Peyer's patch (tissue), 4 donors: Measurements from ENCODE around the gene DVL3. TPM values are rescaled to one million over a fixed set of nuclear protein-coding genes. Genes with fewer than 3 reads are reported as not detected.
"Not testable (repeated sequence)": the region's sequence is repeated elsewhere in the genome, so short reads cannot be mapped to it uniquely, and the experiment has no call there.

Experiments used
- DNase-seq, 3 donors: peaks; one replicate each; pipeline ENCODE4 v3.0.0-alpha.2; 2017 to 2019
- H3K27ac ChIP-seq, 4 donors: fragments of 200-600 bp; sonication (generic); one replicate each; pipeline ENCODE4 v1.5.1; 2016 to 2019
- H3K27me3 ChIP-seq, 2 donors: fragments of 200-600 bp; sonication (generic); one replicate each; pipeline ENCODE4 v1.5.1; 2019
- H3K36me3 ChIP-seq, 3 donors: fragments of 200-600 bp; sonication (generic); one replicate each; pipeline ENCODE4 v1.5.1; 2016 to 2019
- H3K4me1 ChIP-seq, 4 donors: fragments of 200-600 bp; sonication (generic); one replicate each; pipeline ENCODE4 v1.5.1; 2016 to 2019
- H3K4me3 ChIP-seq, 4 donors: fragments of 200-600 bp; sonication (generic); 1 replicate in 3 of 4; 2 replicates in 1 of 4; pipeline ENCODE4 v1.5.1; 2016 to 2019; ENCODE audit warnings: mild to moderate bottlenecking in 1 of 4
- H3K9me3 ChIP-seq, 4 donors: fragments of 200-600 bp; sonication (generic); one replicate each; pipeline ENCODE4 v1.5.1; 2016 to 2019; ENCODE audit warnings: mild to moderate bottlenecking in 1 of 4
- CTCF ChIP-seq, 6 experiments: fragments of 450-650 bp in 4 of 6; fragments of 200-600 bp in 2 of 6; sonication (generic) in 1 of 6; IDR thresholded peaks; one replicate each; pipeline ENCODE4 v1.5.1; 2017 to 2019; ENCODE audit warnings: antibody characterized with exemption in 6 of 6, mild to moderate bottlenecking in 3 of 6, moderate library complexity in 1 of 6
- POLR2A ChIP-seq, 2 donors: fragments of 450-650 bp; IDR thresholded peaks; one replicate each; pipeline ENCODE4 v1.5.1; 2017; ENCODE audit warnings: antibody characterized with exemption in 2 of 2, mild to moderate bottlenecking in 2 of 2, moderate library complexity in 2 of 2
- total RNA-seq, 4 donors: library from RNA; depleted of rRNA; stranded (reverse); fragments of >200 nt; gene quantifications; one replicate each; pipeline ENCODE4 v1.1.0, GENCODE V29; 2016

DVL3 gene
- total RNA-seq, 4 donors from 2014 or later: 65.3 to 90.6 (median 76.7) TPM

GRCh38 chr3:184155644-184156521 lies 706 bp downstream of the DVL3 start:
- Histone ChIP-seq H3K9me3 (no peaks in the 10 kb centered on the region), H3K4me3 (peak overlapping the region; percentile 74 to 98 (median 84)), H3K36me3 (no peaks in the 10 kb centered on the region), H3K4me1 (peaks cover 0 to 45% (median 18%) of the 10 kb centered on the region in 4 donors), H3K27ac (peak overlapping the region; percentile 75 to 93 (median 84)), H3K27me3 (no peaks in the 10 kb centered on the region)
- TF ChIP-seq POLR2A (IDR thresholded peaks at IDR 0.05) (no peak), CTCF (IDR thresholded peaks at IDR 0.05) (no peak)
- DNase-seq: peak in 2 of 3 donors; percentile 31 to 71

DNA sequence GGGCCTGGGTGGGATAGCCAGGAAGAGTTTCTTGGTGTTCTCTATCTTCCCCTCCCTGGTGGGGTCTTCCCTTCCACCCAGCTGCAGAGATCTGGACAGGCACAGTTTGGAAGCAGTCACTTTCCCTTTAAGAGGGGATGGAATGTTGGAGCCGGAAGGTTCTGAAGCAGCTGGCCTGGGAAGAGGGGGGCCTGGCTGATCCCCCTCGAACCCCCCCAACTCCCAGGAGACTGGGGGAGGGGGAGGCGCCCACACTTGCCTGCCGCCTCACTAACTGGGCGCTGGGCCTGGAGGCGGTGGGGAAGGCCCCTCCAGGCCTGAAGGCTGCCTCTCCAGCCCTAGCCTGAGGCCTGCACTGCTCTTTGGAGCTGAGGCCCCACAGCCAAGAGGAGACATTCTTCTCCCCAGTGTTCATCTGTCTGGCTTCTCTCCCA lies 1.4 kb downstream of the DVL3 start:
- peaks cover 0 to 49% (median 18%) of the 10 kb centered on the region in 4 donors for H3K4me1 ChIP-seq
- no peak for TF ChIP-seq POLR2A (IDR thresholded peaks at IDR 0.05)
- TF ChIP-seq CTCF (IDR thresholded peaks at IDR 0.05): no peak

DNA sequence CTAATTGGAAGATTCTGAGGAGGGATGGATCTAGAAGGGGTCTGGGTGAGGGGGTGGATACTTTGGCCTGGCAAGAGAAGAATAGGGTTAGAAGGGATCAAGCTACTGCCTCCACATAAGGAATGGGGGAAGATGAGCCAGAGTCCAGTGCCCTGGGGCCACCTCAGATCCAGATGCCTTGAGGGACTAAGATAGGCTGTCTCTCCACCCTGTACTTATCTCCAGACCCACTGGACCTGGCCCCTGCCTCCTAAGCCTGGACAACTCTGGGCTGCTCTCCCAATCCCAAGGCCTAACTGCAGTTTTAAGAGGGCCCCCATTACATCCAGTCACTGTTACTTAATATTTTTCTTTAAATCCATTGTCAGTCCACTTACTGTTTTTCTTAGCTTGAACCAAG lies 2.0 kb downstream of the DVL3 start:
- TF ChIP-seq POLR2A (IDR thresholded peaks at IDR 0.05) (no peak), CTCF (IDR thresholded peaks at IDR 0.05) (no peak)
- H3K36me3 ChIP-seq: peaks cover 0 to 6% (median 0%) of the 10 kb centered on the region in 3 donors
- no peaks in the 10 kb centered on the region for H3K27me3 ChIP-seq
- no peak for DNase-seq
- peaks cover 0 to 53% (median 18%) of the 10 kb centered on the region in 4 donors for H3K4me1 ChIP-seq
- no peaks in the 10 kb centered on the region for H3K9me3 ChIP-seq
- H3K4me3 ChIP-seq: peak overlapping the region; percentile 74 to 98 (median 84)
- peak overlapping the region; percentile 75 to 93 (median 84) for H3K27ac ChIP-seq

More for the DNA sequence above, 1.4 kb downstream of the DVL3 start:
- H3K36me3 ChIP-seq: no peaks in the 10 kb centered on the region
- DNase-seq: no peak
- H3K27ac ChIP-seq: peak overlapping the region; percentile 75 to 93 (median 84)
- H3K9me3 ChIP-seq: no peaks in the 10 kb centered on the region
- H3K27me3 ChIP-seq: no peaks in the 10 kb centered on the region
- H3K4me3 ChIP-seq: peak overlapping the region; percentile 74 to 98 (median 84)

DNA sequence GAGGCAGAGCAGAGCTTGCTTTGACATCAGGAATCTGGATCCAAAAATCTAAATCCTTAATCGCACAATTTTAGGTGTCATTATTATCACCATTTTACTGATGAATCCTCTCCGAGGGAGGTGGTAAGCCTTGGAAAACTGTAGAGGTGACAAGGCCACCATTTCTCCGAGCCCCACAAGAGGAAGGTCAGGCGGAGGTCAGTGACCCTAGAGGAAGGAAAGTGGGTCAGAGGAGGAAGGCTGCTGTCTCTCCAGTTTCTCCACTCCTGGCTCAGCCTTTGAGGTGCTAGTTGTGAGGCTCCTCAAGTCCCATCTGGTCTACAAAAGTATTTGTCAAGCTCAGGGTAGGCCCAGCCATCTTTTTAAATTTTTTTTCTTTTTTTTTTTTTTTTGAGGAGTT lies 3.2 kb downstream of the DVL3 start:
- Histone ChIP-seq H3K4me1 (peaks cover 0 to 54% (median 18%) of the 10 kb centered on the region in 4 donors), H3K27ac (no peak overlapping the region), H3K9me3 (no peaks in the 10 kb centered on the region), H3K27me3 (no peaks in the 10 kb centered on the region), H3K36me3 (peaks cover 0 to 11% (median 0%) of the 10 kb centered on the region in 3 donors), H3K4me3 (no peak overlapping the region)
- TF ChIP-seq CTCF (IDR thresholded peaks at IDR 0.05): no peak
- TF ChIP-seq POLR2A (IDR thresholded peaks at IDR 0.05): no peak
- no peak for DNase-seq

DNA sequence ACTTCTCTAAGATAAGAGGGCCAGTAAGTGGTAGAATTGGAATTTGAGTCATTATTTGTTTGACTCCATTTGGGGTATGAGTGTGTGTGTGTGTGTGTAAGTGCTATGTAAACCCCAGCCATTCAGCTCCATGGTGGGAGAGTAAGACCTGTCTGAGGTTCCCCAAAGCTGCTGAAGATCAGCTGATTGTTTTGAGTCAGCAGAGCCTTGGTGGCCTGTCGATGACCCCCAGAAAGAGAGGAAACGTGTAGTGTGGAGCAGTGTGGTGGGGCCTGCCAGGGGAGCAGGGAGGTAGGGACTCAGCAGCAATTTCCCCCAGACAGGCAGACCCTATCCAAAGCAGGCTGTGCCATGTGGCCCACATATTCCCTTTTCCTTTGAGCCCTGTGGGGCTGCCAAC lies 5.3 kb downstream of the DVL3 start:
- no peak for DNase-seq
- Histone ChIP-seq H3K27ac (peak overlapping the region in 3 of 4 donors; percentile 10 to 58 (median 35)), H3K27me3 (no peaks in the 10 kb centered on the region), H3K36me3 (peaks cover 0 to 29% (median 0%) of the 10 kb centered on the region in 3 donors), H3K4me3 (no peak overlapping the region), H3K4me1 (peaks cover 0 to 49% (median 18%) of the 10 kb centered on the region in 4 donors), H3K9me3 (no peaks in the 10 kb centered on the region)
- no peak for TF ChIP-seq POLR2A (IDR thresholded peaks at IDR 0.05)
- no peak for TF ChIP-seq CTCF (IDR thresholded peaks at IDR 0.05)

DNA sequence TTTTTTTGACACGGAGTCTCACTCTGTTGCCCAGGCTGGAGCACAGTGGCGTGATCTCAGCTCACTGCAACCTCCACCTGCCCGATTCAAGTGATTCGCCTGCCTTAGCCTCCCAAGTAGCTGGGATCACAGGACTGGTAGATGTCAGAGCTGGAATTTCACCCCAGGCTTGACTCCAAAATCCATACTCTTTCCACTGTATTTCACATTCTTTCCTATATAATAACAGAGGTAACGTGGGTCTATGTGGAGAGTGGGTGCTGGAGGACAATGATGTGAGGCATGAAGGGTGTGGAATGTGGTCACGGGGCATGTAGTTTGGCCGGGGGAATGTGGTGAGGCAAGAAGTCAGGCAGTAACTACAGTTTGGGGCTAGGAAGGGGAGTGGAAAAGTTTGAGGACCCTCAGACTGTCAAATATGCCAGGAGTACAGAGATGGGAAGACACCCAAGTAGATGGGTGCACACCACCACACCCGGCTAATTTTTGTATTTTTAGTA lies 7.4 kb downstream of the DVL3 start:
- not testable (repeated sequence) for H3K27me3 ChIP-seq, H3K9me3 ChIP-seq, H3K4me3 ChIP-seq, H3K27ac ChIP-seq, DNase-seq
- Histone ChIP-seq H3K36me3 (peaks cover 0 to 51% (median 0%) of the 10 kb centered on the region in 3 donors), H3K4me1 (peaks cover 0 to 37% (median 7%) of the 10 kb centered on the region in 4 donors)
